ENCODE results near the gene ADNP2.

Gene ADNP2

DNA sequence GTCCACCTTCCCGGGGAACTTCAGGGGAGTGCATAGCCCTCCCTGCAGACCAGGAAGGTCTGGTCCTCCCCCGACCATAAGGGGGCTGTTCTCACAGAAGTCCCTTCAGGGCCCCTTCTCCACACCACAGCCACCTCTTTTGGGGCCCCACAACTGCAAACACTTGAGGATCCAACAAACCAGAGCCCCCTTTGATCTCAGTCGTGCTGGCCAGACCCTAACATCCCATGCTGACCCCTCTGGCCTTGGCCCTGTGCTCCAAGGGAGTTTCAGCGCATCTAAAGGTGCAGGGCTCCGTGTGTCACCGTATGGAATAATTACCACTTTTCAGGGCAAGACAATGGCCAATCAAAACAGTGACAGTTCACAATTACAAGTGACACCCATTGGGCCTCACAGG, 57.7 kb downstream of the ADNP2 start:
- no peak for DNase-seq
- intact Hi-C loops (cut with DNase I) = no loop called here

DNA sequence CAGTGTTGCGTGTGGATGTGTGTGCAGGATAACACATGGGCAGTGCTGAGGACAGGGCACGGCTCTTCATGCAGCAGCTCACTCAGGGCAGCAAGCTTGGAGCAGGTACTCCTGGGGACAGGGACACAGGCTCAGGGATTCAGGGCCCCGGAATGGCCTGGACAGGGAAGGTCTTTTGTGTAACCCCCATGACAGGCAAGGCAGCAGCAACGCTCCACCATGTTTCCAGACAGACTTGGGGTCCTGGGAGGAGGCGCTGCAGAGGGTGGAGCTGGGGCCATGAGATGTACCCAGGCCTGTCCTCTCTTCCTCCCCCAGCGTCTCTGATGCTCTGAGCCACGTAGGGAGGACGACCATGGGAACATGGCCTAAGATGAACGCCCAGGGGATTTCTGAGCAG, 58.3 kb downstream of the ADNP2 start:
- DNase-seq = peak in 1 of 42 donors; percentile 2
- intact Hi-C loops (cut with DNase I) = no loop called here

DNA sequence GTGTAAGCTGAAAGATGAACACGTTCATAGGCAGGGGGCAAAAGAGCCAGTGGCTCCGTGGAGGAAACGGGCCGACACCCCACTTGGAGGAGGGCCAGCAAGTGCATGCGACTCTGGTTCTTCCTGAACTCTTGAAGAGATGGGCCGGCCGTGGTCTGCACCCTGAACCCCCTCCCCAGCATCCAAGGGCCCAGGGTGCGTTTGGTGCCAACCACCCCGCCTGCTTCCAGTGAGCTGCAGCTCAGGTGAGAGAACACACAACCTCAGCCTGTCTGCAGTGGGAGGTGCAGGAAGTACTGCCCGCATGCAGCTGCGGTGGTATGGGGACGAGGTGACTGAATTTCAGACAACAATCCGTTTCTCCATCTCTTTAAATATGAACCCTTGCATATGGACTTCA, 58.9 kb downstream of the ADNP2 start:
- peak in 2 of 42 donors; percentile 5 to 24 for DNase-seq
- intact Hi-C loops (cut with DNase I) = no loop called here

GRCh38 chr18:80168346-80168745, 59.3 kb downstream of the ADNP2 start:
- intact Hi-C loops (cut with DNase I) = no loop called here
- no peak for DNase-seq

GRCh38 chr18:80168982-80169381, 59.9 kb downstream of the ADNP2 start:
- intact Hi-C loops (cut with DNase I) = no loop called here
- peak in 1 of 42 donors; percentile 6 for DNase-seq

DNA sequence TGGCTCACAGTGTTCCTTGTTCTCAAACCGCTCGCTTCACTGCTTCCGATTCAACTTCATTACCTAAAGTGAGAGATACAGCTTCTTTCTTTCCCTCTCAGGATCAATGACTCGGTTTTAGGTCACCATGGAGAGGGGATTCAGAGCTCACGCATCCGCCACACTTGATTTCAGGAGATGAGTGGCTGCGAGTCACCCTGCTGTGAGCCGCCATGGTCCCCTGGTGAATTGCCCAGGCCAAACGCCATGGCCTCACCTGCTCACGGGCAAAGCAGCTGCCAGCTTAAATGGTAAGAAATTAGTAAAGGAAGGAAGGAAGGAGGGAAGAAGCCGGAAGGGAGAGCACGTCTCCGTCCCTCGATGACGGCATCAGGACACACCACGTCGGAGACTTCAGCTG, 60.5 kb downstream of the ADNP2 start:
- intact Hi-C loops (cut with DNase I) = no loop called here
- no peak for DNase-seq

GRCh38 chr18:80170395-80171053, 61.5 kb downstream of the ADNP2 start:
- intact Hi-C loops (cut with DNase I) = no loop called here
- no peak for DNase-seq

- intact Hi-C loops (cut with DNase I) = no loop called here
- peak; percentile 35 to 89 (median 76) for DNase-seq
Observed at GRCh38 chr18:80171054-80171872, 62.2 kb downstream of the ADNP2 start.

DNA sequence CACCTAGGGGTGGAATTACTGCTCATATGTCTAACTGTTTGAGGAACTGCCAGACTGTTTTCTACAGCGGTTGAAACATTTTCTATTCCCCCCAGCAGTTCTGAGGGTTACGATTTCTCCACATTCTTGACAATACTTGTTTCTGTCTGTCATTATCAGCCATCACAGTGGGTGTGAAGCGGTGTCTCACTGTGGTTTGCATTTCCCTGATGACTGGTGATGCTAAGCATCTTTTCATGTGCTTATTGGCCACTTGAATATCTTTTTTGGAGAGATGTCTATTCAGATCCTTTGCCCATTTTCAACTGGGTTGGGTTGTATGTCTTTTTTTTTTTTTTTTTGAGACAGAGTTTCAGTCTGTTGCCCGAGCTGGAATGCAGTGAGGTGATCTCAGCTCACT, 63.0 kb downstream of the ADNP2 start:
- intact Hi-C loops (cut with DNase I) = no loop called here
- DNase-seq = no peak

DNA sequence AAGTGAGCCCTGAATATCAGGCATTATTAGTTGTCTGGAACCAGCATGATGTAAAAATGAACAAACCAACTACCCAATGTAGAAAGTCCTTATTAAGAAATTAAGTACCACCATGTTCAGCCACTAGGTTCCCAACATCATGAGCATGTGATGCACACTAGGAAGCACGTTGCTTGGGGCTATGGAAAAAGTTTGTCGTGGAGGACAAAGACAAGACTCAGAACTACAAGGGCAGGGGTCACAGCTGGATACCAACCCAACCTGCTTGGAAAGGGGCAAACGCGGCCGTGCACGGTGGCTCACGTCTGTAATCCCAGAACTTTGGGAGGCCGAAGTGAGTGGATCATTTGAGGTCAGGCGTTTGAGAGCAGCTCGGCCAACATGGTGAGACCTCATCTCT, 64.0 kb downstream of the ADNP2 start:
- no peak for DNase-seq
- intact Hi-C loops (cut with DNase I) = no loop called here

- intact Hi-C loops (cut with DNase I) = no loop called here
- no peak for DNase-seq
Observed at GRCh38 chr18:80175451-80176204, 66.6 kb downstream of the ADNP2 start.

DNA sequence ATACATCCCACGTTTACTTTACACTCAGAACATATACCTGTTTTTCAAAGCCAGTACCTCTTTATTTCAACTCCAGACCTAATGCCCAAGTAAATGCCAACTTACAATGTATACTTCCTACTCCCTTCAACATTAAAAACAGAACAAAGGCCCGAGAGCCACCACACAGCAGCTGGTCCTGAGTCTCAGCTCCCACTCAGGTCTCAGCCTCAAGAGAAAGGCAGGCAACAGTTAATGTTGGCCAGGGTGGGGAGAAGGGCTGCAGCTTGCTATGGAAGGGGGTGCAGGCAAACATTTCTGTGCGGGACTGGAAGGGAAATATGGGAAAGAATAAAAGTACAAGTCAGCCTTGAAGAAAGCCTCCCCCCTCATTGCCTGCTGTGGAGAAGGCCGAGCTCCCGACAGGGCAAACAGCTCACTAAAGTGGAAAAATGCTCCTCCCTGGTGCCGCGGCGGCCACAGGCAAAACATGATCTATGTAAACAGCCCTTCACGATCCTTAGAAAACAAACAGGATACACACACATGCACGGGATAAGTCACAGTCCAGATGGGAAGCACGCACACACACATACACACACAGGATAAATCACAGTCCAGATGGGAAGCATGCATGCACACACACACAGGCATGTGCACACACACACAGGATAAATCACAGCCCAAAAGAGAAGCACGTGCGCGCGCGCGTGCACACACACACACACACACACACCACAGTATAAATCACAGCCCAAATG, 67.4 kb downstream of the ADNP2 start:
- intact Hi-C loops (cut with DNase I) = no loop called here
- DNase-seq = no peak

- no peak for DNase-seq
- intact Hi-C loops (cut with DNase I) = no loop called here
Observed at GRCh38 chr18:80177128-80177527, 68.1 kb downstream of the ADNP2 start.

DNA sequence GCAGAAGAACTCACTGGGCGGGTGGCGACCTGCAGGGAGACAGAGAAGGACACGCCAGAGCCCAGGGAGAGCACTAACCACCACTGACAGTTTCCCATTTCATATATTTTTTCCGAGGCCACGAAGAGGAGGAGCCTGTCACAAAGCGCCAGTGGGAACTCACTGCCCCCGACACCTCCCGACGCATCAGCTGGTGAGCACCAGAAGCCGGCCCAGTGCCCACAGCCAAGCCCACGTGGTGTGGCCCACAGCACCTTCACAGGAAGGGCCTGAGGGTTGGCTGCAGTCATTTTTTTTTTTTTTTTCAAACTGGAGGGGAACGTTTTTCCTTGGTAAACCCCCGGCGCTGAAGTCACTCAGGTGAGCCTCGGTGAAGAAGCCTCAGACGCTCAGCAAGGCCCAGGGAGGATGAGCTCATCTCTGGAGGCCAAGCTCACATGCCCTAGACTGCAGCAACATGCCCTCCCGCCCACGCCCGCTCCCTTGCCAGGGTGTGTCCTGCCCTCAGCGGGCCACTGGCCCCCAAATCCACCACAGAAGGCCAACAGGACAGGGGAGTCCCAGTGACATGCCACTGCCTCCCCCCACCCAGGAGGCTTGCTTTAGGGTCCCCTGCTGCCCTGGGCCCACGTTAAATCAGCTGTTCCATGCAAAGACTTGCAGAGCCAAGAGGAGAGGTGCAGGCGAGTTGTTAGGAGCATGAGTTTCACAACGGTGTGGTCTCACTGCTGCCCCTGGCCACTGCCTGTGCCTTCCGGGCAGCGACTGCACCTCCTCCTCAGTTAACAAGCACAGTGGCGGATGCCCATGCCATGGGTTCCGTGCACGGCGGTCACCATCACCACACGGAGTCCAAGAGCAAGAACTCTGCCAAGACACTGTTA, 70.1 kb downstream of the ADNP2 start:
- DNase-seq = no peak
- intact Hi-C loops (cut with DNase I) = no loop called here

- intact Hi-C loops (cut with DNase I) = no loop called here
- peak in 6 of 42 donors; percentile 6 to 45 (median 27) for DNase-seq
Observed at GRCh38 chr18:80179857-80180558, 70.9 kb downstream of the ADNP2 start.

- DNase-seq = no peak
- intact Hi-C loops (cut with DNase I) = no loop called here
Observed at GRCh38 chr18:80180778-80181564, 71.9 kb downstream of the ADNP2 start.
